HT1080 (cell line): ENCODE results near the gene SMIM12. TPM values are rescaled to one million over a fixed set of nuclear protein-coding genes. Genes with fewer than 3 reads are reported as not detected.

Experiments used
- DNase-seq: peaks from one replicate; pipeline ENCODE4 v3.0.0-alpha.2; 2015; ENCODE audit warnings: low read depth
- total RNA-seq: library from RNA; depleted of rRNA; stranded (reverse); fragments of >200 nt; shearing (Covaris generic); gene quantifications from 2 replicates; pipeline ENCODE4 v1.2.3, GENCODE V29; 2014; rRNA removed

SMIM12 gene
- total RNA-seq, 1 experiment from 2014 or later = 63.2 TPM

DNA sequence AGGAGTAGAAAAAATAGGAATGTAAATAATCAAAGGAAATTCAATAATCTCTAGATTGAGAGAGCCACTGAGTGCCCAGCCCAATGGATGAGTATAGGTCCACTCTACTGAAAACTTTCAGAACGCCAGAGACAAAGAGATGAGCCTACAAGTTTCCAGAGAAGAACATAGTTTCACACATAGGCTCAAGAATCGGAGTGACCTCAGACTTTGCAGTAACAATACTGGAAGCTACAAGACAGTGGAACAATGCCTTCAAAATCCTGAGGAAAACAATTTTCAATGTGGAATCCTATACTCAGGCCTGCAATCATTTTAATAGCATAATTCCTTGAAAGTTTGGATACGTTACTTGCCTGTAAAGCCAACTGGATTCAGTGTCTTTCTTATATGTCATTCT is 55.8 kb downstream of the SMIM12 start:
- DNase-seq = no peak

Other genes with a start within 250 kb of the SMIM12 start
- gene GJB5, start 104.7 kb downstream of the SMIM12 start, total RNA-seq = not detected in 2 replicates
- not detected in 2 replicates for gene GJB4, start 100.0 kb downstream of the SMIM12 start, total RNA-seq
- not detected in 2 replicates for gene GJB3, start 78.5 kb downstream of the SMIM12 start, total RNA-seq
- gene GJA4, start 66.8 kb downstream of the SMIM12 start, total RNA-seq = not detected in 2 replicates
- 0.05 and 0.13 TPM in 2 replicates for gene DLGAP3, start 69.9 kb upstream of the SMIM12 start, total RNA-seq
- gene TMEM35B, start 125.6 kb upstream of the SMIM12 start, total RNA-seq = 22.1 and 31.2 TPM in 2 replicates
- gene ZMYM6, start 172.2 kb upstream of the SMIM12 start, total RNA-seq = 4.6 and 6.6 TPM in 2 replicates
- 16.2 and 19.7 TPM in 2 replicates for gene ZMYM1, start 219.6 kb upstream of the SMIM12 start, total RNA-seq